ELR (cell line): ENCODE results near the gene NAA15.
"Not testable (repeated sequence)": the region's sequence is repeated elsewhere in the genome, so short reads cannot be mapped to it uniquely, and the experiment has no call there.

Source experiments
- DNase-seq: peaks from one replicate; pipeline ENCODE4 v3.0.0-alpha.2; 2015; ENCODE audit warnings: low read depth

Gene NAA15

DNA sequence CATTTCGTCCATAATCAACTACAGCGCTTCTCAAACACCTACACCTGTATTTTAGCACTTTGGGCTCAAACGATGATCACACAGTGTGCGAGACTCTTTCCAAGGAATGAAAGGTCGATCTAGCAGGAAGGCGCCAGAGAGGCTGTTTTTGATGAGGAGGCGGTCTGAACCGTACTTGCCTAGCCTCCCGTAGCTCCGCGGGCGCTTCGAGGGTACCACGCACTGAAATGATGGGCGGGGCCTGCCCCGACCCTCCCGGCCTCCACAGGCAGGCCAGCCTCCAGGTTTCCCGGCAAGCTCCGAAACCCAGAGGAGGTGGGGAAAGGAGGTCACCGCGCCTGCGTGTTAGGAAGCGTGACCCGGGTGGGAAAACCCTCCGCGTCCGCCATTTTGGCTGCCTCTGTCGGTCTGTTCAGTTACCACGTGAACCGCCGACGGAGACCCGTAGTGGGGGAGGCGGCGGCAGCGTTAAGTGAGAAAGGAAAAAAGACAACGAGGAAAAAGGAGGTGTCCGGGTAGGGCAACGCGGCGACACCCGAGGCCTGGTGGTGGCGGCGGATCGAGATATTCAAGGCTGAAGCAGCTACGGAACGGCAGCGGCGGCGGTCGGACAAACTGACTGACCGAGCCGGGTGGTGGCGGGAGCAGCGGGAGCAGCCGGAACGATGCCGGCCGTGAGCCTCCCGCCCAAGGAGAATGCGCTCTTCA lies at the start of gene NAA15:
NAA15 (plus strand) TSS at position 393 of the 708 bp plus-strand sequence; CDS start at position 666, 273 bp downstream.
- DNase-seq = peak; percentile 98

DNA sequence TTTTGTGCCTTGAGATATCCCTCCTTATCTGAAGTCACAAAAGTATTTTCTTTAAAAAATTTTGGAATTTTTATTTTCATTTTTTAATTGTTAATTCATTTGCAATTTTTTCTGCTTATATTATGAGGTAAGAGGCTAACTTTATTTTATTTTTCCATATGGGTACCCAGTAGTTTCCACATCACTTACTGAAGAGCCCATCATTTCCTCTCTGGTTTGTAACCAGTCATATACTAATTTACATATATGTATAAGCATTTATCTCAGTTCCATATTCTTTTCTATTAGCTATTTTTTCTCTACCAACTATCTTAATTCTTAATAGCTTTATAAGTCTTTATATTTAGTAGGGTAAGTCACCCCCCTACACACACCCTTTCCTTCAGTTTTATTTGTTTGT lies 48.3 kb upstream of the NAA15 start:
- no peak for DNase-seq

DNA sequence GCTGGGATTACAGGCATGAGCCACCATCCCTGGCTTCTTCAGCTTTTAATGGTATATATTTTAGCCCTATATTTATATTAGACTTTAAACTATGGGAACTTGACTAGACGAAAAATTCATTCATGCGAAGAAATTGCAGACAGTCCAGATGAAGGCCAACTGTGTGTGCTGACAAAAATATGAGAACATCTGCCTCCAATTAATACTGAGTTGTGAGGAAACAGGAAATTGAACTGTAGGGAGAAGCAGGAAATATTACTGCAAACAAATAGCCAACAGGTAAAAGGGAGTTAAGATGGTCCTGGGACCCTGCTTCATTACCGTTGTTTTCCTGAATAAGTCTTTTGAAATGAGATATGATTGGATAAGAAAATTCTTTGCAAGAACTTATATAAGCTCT lies 47.6 kb upstream of the NAA15 start:
- DNase-seq = no peak

DNA sequence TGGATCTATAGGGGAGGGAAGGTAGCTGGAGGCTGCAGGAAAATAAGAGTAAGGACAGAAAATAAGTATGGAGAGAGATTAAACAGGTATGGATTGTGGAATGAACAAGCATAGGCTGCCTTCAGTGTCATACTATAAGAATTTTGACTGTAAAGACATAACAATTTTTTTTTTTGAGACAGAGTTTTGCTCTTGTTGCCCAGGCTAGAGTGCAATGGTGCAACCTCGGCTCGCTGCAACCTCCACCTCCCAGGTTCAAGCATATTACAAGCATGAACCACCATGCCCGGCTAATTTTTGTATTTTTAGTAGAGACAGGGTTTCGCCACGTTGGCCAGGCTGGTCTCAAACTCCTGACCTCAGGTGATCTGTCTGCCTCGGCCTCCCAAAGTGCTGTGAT lies 45.7 kb upstream of the NAA15 start:
- DNase-seq = not testable (repeated sequence)

DNA sequence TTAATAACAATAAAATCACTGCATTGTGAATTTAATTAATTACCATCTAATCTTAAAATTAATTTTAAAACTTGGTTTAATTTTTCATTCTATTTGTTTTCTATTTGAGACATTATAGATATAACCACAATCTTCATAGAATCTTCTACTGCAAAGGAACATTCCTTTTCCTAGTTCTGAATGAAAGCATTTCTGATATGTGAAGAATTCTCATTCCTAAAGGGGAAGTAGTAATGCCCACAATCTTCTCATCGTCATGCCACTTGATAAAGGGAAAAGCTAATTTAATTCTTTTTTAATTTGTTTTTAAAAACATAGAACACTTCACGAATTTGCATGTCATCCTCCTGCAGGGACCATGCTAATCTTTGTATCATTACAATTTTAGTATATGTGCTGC lies 45.0 kb upstream of the NAA15 start:
- no peak for DNase-seq

DNA sequence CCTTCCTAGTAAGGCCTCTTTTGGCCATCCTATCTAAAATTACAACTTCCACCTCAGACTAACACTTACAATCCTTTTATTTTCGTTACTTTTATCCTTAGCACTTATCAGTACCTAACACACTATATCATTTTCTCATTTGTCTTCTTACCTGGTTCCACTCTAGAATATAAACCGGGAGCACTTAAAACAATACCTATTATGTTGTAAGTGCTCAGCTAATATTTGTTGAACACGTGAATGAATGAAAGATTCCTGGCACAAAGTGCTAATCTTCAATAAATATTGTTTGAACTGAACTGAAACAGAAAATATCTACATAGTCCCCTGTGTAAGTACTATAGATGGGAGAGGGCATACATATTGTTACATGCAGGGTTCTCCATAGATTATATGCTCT lies 35.7 kb upstream of the NAA15 start:
- no peak for DNase-seq

DNA sequence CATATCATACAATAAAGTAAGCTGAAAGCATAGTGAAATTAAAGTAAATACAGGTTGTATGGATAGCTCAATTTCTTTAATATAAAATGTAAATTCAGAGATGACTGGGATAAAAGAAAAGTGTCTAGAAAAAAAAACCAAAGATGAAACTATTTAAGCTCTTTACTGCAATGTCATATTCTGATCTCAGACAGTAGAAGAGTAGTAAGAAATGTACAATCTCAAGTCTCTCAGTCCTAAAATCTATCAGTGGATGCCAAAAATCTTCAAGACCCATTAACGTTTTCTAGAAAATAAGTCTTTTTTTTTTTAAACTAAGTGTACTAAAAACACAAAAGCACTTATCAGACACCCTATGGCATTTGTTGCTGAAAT lies 35.1 kb upstream of the NAA15 start:
- DNase-seq = no peak

DNA sequence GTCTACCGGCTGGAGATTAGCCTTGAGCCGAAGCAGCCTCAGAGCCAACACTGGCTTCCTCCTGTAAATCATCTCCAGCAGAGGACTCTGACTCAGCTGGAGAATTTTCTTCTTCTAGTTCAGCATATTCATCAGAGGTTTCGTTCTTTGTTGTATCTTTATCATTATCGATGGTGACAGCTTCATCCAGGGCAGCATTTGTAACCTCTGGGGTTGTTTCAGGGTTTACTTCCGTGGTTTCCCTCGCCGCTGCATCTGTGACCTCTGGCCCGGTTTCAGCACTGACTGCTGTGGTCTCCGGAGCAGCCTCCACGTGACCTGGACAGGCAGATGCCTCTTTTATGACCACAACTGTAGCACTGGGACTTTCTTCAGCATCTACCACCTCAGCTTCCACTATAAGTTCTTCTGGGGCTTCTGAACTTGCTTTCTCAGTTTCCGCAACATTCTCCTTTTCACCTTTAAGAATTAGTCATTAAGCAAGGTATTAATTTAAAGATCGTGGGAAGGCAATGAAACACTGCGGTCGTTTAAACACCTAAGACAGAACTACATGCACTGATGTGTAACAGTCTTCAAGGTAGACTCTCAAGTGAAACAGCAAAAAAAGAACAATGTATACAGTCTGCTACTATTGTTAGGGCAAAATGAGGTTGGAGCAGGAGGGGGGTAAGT lies 34.6 kb upstream of the NAA15 start:
- DNase-seq = peak; percentile 78

DNA sequence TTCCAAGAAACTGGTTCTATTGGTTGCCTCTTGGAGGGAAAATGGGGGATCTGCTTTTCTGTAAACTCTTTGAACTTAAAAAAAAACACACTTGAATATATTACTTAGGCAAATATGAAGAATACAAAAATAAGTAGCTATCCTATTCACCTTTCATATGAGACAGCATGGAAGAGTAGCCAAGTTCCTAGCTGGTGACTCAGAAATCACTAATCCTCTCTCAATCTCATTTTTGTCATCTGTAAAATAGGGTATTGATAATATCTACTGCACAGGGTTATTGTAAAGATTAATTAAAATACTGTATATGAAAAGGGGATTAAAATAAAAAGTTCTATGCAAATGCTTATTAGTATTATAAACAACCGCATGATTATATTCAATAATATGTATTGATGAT lies 34.0 kb upstream of the NAA15 start:
- DNase-seq = peak; percentile 54

DNA sequence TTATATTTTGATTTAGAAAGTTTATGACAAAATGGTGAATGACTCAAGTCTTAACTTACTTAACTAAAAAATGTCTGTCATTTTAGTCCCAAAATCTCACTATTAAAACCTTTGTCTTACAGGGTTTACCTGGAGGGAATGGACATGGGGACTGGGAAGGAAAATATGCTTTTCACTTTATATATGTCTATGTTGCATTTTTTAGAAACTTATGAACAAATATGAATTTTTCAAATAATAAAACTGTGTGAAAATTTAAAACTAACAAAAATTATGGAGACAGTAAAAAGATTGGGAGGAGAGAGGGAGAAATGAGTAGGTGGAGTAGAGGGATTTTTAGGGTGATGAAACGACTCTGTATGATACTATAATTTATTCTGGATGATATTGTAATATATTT lies 27.5 kb upstream of the NAA15 start:
- DNase-seq = no peak

DNA sequence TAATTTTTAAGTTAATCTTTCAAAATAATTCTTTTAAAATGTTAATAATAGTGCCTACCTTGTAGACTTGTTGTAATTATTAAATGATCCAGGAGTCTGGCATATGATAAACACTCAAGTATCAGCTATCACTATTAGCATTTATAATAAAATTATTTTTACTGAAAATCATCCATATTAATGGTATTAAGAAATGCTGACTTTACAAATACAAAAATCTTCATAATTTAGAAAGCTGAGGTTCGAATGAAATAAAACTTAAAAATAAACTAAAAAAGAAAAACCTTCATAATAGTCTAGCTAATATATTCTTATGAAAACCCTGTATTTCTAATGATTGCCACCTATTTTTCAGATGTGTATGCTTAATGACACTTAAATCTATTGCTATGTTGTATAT lies 26.5 kb upstream of the NAA15 start:
- DNase-seq = no peak

DNA sequence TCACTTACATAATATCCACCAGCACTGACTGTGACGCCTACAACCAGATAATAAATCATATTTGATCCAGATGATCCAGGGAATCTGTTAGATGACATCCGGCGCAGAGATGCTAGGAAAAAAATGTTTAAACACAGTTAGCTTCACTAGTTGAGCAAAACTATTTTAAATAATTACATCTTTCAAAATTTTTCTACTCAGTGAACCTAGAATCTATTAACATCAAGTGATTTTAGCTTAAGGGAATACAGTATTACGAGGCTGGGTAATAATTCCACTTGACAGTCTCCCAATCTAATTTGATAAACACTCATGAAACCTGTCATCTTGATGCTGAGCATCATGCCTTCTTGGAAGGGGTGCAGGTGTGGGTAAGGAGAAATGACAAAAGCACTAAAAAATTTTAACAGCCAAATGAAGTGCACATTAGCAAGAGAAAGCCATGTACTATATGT lies 26.0 kb upstream of the NAA15 start:
- no peak for DNase-seq

DNA sequence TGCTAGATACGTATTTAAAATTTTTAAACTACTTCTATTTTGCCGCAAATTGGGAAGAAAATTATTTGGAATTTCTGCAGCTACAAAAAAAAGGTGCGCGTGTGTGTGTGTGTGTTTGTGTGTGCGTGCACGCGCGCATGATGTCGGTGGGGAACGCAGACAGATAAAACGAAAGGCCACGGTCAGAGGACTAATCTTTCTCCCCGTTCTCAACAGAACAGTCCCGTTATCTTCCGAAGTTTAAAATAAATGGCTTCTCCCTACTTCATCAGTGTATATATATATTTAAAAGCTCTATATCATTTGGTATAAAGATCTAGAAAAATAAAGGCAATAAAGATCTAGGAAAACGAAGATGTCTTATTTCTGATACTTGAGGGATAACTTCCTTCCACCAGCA lies 22.8 kb upstream of the NAA15 start:
- no peak for DNase-seq

DNA sequence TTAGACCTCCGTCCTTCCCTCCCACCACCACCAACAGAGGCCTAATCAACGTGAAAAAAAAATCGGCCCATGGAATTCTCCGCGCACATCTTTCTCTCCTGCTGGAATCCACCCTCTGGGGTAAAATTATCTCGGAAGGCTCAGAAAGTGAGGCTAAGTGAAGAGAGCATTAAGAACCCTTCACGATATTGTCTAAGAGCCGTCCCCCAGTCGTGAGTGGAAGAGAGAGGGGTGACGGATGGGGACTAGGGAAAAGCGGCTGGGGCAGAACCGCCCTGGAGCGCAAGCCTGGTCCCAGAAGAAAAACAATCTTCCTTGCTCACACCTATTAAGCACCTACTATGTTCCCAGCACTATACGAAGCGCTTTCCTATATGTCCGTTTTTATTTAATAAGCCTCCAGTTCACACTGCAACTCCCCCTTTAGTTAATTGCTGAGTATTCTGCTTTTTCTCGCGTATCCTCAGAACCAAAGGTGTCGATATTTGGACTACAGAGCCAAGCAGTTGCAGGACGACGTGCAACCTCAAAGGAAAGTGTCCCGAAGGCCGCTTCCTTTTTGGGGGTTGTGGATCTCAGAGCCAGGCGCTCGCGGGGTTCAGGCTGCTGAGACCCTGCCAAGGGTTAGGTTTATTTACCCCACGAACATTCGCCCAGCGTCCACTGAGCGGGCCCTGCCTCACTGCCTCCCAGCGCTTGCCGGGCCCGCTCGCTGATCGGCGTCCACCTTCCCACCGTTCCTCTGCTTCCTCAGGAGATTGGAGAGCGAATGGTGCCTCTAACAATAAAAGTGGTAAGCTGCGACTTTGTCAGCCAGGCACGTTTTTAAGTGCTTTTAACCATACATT lies 22.2 kb upstream of the NAA15 start:
- DNase-seq = no peak

DNA sequence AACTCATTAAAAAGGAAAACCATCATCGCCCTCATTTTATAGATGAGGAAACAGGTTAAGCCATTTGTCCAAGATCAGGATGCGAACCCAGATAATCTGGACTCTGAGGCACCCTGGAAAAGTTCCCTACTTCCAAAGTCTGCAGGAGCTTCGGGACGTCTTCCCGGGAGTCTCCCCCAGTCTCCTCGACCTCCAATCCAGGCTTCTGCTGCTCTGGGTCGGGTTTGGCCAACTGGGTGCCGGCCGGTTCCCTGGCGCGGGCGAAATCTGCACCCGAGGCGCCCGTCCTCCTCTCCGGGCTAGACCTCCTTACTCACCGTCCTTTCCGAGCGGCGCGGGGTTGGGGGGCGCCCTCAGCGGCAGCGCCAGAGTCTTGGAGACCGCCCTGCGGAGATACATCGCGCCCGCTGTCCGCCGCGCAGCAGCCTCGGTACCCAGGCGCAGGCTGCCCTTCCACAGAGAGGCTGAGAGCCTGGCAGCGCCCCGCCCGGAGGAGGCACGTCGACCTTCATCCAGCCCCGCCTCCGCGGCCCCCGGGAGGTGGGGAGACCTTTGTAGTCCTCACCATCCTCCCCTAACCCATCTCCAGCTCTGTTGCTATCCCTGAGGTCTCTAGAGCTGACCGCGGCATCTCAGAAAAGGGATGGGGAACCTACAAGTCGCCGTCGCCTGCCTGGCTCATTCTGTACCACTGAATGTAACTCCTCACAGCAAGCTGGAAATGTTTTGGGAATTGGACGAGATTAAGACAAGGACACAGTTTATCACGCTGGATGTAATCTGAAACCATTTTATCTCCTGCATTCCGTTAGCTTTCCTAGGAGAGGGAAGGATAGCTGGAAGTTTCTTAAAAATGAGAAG lies 21.3 kb upstream of the NAA15 start, which contains the start of gene MGARP:
MGARP (minus strand) TSS at position 466 of the 861 bp plus-strand sequence; CDS start at position 399, 67 bp downstream.
- peak; percentile 15 for DNase-seq

DNA sequence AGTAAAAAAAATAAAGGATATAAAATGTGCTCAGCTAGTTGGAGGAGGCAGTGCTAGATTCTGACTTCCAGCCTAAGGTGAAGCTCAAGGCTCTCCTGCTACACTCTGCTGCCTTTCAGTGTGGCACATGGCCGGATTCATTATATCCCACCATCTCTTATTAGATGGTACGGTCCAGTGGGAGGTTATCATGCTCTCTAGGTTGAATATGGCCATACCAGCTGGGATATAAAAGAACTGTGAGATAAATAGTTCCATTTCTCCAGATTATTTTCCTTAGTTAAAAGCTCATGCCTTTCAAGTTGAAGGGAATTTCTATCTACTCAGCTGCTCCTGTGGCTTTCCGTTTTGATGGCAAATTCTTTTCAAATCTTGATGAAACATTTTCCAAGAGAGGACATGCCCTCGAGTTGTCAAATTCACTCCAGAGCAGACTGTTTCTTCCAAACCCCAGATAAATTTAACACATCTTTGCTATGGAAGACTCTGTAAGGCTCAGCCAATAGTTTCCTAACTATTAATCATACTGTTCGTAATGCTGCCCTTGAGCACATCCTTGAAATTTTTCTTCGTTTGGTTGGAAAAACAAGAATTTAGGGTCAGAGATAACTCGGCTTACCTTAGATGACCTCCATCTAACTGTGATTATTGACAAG lies 19.1 kb upstream of the NAA15 start:
- DNase-seq = peak; percentile 9

DNA sequence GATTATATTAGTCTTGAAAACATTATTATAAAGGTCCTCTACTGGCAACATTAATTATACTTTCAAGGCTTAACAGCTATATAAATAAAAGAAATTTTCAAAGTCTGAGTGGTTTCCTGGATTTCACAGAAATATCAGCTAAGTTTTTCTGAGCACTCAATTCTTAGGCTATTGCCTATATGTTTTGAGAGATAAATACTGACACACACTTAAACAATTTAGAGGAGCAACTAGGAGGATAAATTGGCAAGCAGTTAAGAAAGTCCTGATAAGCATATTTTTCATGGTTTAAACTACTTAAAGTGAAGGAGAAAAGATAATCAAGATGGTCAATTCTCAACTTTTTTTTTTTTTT lies 18.6 kb upstream of the NAA15 start:
- DNase-seq = no peak

DNA sequence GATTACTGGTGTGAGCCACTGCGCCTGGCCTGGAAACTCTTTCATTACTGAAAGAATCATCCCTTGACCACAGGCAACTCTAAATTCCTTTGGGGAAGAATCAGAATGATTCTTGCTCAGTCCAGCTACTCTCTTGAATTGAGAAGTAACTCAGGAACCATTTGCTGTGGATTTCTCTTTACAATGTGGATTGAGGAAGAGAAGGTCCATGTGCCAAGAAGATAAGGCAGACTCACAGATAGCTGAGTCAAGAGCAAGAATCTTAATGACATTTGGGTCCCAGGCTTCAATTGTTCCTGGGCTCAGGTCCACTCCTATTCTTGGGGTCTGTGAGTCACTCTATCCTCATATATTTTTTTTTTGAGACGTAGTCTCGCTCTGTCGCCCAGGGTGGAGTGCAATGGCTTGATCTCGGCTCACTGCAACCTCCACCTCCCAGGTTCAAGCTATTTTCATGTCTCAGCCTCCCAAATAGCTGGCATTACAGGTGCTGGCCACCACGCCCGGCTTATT lies 15.1 kb upstream of the NAA15 start:
- DNase-seq = no peak

DNA sequence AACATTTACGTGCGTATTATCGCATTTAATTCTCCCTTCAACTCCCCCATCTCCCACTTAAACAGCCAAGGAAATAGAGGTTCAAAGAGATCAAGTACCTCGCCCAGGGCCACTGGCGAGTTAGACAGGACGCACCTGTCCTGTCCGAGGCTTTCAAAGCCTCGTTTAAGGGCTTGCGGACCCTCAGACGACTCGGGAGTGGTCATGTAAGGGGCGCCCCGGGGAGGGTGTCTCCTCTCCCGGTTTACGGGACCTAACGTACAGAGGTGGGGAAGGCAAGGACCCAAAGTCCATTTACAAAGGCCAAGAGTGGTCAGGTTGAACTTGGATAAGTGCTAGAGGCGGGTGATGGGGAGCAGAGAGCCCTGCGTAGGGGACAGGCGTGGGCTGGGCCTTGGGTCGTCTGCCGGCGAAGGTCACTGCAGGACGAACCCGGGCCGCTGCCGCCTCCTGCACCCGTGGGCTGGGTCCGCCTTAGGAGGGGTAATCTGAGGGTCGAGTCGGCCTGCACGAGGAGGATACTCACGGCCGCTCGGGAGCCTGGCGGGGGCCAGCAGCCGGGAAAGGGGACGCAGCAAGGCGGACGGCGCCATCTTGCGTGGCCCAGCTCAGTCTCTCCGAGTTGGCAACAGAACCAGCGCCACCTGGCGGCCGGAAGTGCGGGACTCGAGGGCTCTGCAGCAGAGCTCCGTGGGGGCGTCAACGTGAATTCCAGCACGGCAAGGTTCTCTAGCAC lies 5.9 kb upstream of the NAA15 start:
- DNase-seq = peak; percentile 93

DNA sequence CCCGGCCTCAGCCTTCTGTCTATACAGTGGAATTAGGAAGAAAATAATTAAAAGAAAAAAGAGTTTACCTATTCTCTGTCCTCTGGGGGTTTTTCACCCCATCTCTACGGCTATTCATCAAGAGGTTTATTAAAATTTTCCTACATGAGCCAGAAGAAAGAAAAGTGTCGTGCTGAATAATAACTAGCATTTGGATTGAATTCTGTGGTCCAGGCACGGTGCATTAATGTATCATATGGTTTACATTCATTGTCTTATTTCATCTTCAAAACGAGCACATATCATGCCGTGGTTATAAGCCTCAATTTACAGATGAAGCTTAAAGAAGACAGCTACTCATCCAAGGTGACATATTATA lies 5.4 kb upstream of the NAA15 start:
- DNase-seq = no peak
